MM.1S (cell line): ENCODE measurements around the gene GBX2.

ENCODE experiments used
- DNase-seq: peaks from one replicate; pipeline ENCODE4 v3.0.0-alpha.2; 2015
- H2AFZ ChIP-seq: fragments of 300-600 bp; sonication (generic); 2 replicates; pipeline ENCODE4 v1.6.0; 2016; ENCODE audit warnings: antibody characterized with exemption, low read length
- H3F3A ChIP-seq: fragments of 300-600 bp; sonication (generic); 2 replicates; pipeline ENCODE4 v1.6.1; 2016; ENCODE audit warnings: mild to moderate bottlenecking, antibody characterized with exemption, low read length, moderate library complexity, mixed read lengths; ENCODE audit not compliant: insufficient read depth
- H3K27ac ChIP-seq: fragments of 300-600 bp; sonication (generic); 2 replicates; pipeline ENCODE4 v1.5.1; 2016; ENCODE audit warnings: mild to moderate bottlenecking, low read length
- H3K27me3 ChIP-seq: fragments of 300-600 bp; sonication (generic); replicated peaks from 2 replicates; pipeline ENCODE4 v1.6.0; 2016; ENCODE audit warnings: low read length; ENCODE audit not compliant: insufficient read depth
- H3K36me3 ChIP-seq: fragments of 300-600 bp; sonication (generic); replicated peaks from 2 replicates; pipeline ENCODE4 v1.6.1; 2016; ENCODE audit warnings: mild to moderate bottlenecking, low read length, mixed read lengths; ENCODE audit not compliant: insufficient read depth
- H3K4me1 ChIP-seq: fragments of 300-600 bp; sonication (generic); 2 replicates; pipeline ENCODE4 v1.6.1; 2016; ENCODE audit warnings: low read length, mixed read lengths
- H3K4me2 ChIP-seq: fragments of 300-600 bp; sonication (generic); 2 replicates; pipeline ENCODE4 v1.6.0; 2016; ENCODE audit warnings: low read depth, low read length
- H3K4me3 ChIP-seq: fragments of 300-600 bp; sonication (generic); 2 replicates; pipeline ENCODE4 v1.5.1; 2016; ENCODE audit warnings: low read length, mixed read lengths
- H3K79me2 ChIP-seq: fragments of 300-600 bp; sonication (generic); 2 replicates; pipeline ENCODE4 v1.6.1; 2016; ENCODE audit warnings: mixed run types, low read length, mixed read lengths
- H3K9ac ChIP-seq: fragments of 300-600 bp; sonication (generic); 2 replicates; pipeline ENCODE4 v1.6.1; 2016; ENCODE audit warnings: low read length, mixed read lengths
- H3K9me2 ChIP-seq: fragments of 300-600 bp; sonication (generic); replicated peaks from 2 replicates; pipeline ENCODE4 v1.6.1; 2016; ENCODE audit warnings: mild to moderate bottlenecking, low read length, mixed read lengths; ENCODE audit not compliant: insufficient read depth
- H3K9me3 ChIP-seq: fragments of 300-600 bp; sonication (generic); replicated peaks from 2 replicates; pipeline ENCODE4 v1.6.1; 2016; ENCODE audit warnings: mild to moderate bottlenecking, low read length, mixed read lengths; ENCODE audit not compliant: insufficient read depth
- H4K20me1 ChIP-seq: fragments of 300-600 bp; sonication (generic); 2 replicates; pipeline ENCODE4 v1.6.1; 2016; ENCODE audit warnings: mild to moderate bottlenecking, low read length, moderate library complexity, mixed read lengths; ENCODE audit not compliant: insufficient read depth
- EZH2 ChIP-seq: fragments of 300-600 bp; sonication (generic); optimal IDR thresholded peaks from 2 replicates; pipeline ENCODE3; 2017; ENCODE audit warnings: low read depth, mild to moderate bottlenecking, antibody characterized with exemption, low read length, mixed read lengths
- EZH2phosphoT487 ChIP-seq: fragments of 300-600 bp; sonication (generic); IDR thresholded peaks from 2 replicates; pipeline ENCODE4 v1.6.1; 2018; ENCODE audit warnings: antibody characterized with exemption, low read length
- TF ChIP-seq, protein P1 (sequence below): fragments of 300-600 bp; sonication (generic); IDR thresholded peaks from 2 replicates; pipeline ENCODE4 v1.5.1; 2016; ENCODE audit warnings: antibody characterized with exemption, low read length, mixed read lengths

GBX2 gene

DNA sequence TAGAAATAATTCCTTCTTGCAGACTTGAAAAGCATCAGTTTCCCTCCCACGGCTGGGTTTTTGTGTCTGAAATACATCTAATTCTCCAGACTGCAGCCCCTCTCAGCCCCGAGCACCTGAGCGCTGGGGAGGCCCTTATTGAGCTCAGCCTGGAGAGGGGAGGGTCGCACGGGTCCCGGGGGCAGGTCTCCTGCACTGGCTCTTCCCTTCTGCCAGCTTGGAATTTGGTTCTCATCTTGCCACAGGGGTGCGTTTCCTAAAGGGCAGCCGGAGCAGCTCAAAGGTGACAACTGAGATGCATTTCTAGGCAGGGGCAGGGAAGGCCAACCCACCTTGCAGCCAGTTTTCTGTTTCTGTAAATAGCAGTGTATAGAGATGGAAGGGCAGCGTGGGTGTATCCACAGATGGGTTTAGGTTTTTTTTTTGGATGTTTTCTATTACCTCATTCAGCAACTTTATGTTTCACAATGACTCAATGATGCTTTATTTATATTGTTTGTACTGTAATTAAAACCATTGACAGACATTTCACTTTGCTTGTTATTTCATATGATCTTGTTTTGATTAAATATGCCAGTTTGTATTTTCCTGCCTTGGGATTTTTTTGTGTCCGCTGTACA is 37.0 kb downstream of the GBX2 start:
- H3K27me3 ChIP-seq: no peaks in the 10 kb centered on the region
- no peak for TF ChIP-seq EZH2
- no peak for TF ChIP-seq EZH2phosphoT487
- TF ChIP-seq, protein P1, sequence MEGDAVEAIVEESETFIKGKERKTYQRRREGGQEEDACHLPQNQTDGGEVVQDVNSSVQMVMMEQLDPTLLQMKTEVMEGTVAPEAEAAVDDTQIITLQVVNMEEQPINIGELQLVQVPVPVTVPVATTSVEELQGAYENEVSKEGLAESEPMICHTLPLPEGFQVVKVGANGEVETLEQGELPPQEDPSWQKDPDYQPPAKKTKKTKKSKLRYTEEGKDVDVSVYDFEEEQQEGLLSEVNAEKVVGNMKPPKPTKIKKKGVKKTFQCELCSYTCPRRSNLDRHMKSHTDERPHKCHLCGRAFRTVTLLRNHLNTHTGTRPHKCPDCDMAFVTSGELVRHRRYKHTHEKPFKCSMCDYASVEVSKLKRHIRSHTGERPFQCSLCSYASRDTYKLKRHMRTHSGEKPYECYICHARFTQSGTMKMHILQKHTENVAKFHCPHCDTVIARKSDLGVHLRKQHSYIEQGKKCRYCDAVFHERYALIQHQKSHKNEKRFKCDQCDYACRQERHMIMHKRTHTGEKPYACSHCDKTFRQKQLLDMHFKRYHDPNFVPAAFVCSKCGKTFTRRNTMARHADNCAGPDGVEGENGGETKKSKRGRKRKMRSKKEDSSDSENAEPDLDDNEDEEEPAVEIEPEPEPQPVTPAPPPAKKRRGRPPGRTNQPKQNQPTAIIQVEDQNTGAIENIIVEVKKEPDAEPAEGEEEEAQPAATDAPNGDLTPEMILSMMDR: no peak

DNA sequence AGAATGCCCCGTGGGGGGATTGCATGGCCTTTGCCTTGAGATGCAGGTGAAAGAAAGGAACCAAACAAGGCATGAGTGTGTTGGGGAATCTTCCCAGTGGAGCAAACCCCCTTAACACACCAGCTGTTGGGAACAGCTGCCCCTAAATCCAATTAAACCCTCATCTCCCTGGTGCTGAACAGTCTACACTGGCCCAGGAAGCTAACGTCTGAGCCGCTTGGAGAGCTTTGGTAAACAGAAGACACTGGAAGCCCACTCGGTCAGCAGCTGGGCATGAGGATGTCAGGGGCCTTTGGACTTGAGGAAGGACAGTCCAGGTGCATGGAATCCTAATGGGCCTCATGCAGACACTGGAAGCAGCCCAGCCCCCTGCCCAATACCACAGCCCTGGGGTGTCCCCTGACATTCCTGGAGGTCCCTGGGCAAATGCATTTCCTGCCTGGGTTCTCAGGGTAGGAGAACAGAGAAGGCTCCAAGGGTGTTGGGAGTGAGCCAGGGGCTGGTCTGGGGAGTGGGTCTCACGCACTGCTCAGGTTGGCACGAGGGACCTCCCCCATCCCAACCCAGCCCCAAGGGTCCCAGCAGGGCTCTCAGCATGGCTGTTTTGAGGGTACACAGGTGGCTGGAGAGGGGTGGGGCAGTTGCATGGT is 37.7 kb downstream of the GBX2 start:
- no peaks in the 10 kb centered on the region for H3F3A ChIP-seq
- no peak for TF ChIP-seq EZH2
- TF ChIP-seq, protein P1: no peak
- no peak for TF ChIP-seq EZH2phosphoT487
- H3K4me1 ChIP-seq: no peaks in the 10 kb centered on the region
- no peak for DNase-seq
- H3K27ac ChIP-seq: no peak overlapping the region
- no peak overlapping the region for H3K4me3 ChIP-seq
- no peaks in the 10 kb centered on the region for H3K9me2 ChIP-seq
- H3K4me2 ChIP-seq: no peak overlapping the region
- no peaks in the 10 kb centered on the region for H4K20me1 ChIP-seq
- no peak overlapping the region for H3K9ac ChIP-seq
- no peaks in the 10 kb centered on the region for H3K36me3 ChIP-seq
- no peaks in the 10 kb centered on the region for H3K9me3 ChIP-seq
- H2AFZ ChIP-seq: no peak overlapping the region
- H3K27me3 ChIP-seq: no peaks in the 10 kb centered on the region
- no peaks in the 10 kb centered on the region for H3K79me2 ChIP-seq

More for the DNA sequence above, 37.0 kb downstream of the GBX2 start:
- Histone ChIP-seq H3K36me3 (no peaks in the 10 kb centered on the region), H3K4me2 (no peak overlapping the region), H3K27ac (no peak overlapping the region), H3F3A (no peaks in the 10 kb centered on the region), H3K79me2 (no peaks in the 10 kb centered on the region), H3K9me3 (no peaks in the 10 kb centered on the region), H3K4me1 (no peaks in the 10 kb centered on the region), H4K20me1 (no peaks in the 10 kb centered on the region), H3K9ac (no peak overlapping the region), H2AFZ (no peak overlapping the region), H3K9me2 (no peaks in the 10 kb centered on the region), H3K4me3 (no peak overlapping the region)
- no peak for DNase-seq

DNA sequence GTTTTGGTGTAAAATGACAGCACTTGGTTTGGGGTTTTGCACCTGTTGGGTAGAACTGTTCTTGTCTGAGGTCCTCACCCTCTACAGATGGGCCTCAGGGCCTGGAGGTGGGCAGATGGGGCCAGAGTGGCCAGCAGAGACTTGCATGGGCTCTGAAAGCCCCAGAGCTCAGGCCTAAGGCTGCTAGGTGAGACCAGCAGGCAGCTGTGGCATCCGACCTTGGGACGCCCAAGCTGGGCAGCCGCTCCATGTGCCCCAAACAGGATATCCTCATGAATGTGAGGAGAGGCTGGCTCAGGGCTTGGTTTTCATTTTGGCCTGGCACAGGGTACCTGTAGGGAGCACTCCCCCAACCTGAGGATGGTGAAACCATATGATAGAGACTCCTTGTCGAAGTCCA is 38.3 kb downstream of the GBX2 start:
- Histone ChIP-seq H3F3A (no peaks in the 10 kb centered on the region), H3K9ac (no peak overlapping the region), H3K4me3 (no peak overlapping the region), H3K27ac (no peak overlapping the region), H3K9me2 (no peaks in the 10 kb centered on the region), H3K79me2 (no peaks in the 10 kb centered on the region), H3K36me3 (no peaks in the 10 kb centered on the region), H3K9me3 (no peaks in the 10 kb centered on the region), H3K4me2 (no peak overlapping the region), H2AFZ (no peak overlapping the region), H4K20me1 (no peaks in the 10 kb centered on the region), H3K27me3 (no peaks in the 10 kb centered on the region), H3K4me1 (no peaks in the 10 kb centered on the region)
- TF ChIP-seq, protein P1: no peak
- TF ChIP-seq EZH2phosphoT487 (no peak), EZH2 (no peak)
- no peak for DNase-seq
